Measurements from ENCODE around the gene SERPINB10.

SERPINB10 gene

DNA sequence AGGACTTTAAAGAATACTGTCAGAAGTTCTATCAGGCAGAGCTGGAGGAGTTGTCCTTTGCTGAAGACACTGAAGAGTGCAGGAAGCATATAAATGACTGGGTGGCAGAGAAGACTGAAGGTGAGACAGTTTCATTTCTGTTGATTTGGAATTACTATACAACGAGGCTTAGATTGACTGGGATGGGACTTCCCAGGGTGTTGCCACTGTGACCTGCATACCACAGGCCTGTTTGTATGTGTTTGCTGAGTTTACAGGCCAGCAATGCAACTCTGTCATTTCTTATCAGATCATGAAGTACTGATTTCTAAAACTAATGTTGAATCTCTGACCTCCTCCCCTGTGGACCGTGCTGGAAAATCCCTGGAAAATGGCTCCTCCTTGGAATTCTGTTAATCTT is 74.0 kb downstream of the SERPINB10 start:
- H3K27me3 ChIP-seq = no peaks in the 10 kb centered on the region
- intact Hi-C loops (cut with DNase I; ENCODE audit: low total_unique reads) = no loop called here
- no peak overlapping the region for H3K27ac ChIP-seq
- TF ChIP-seq CTCF (IDR thresholded peaks at IDR 0.05) = no peak
- H3K4me3 ChIP-seq = no peak overlapping the region
- H3K4me1 ChIP-seq = peaks cover 0 to 11% (median 4%) of the 10 kb centered on the region in 4 donors
- H3K9me3 ChIP-seq = no peaks in the 10 kb centered on the region
- H3K36me3 ChIP-seq = peaks cover 41 to 56% (median 52%) of the 10 kb centered on the region in 3 donors
- DNase-seq = no peak

GRCh38 chr18:63982361-63982760 is 74.6 kb downstream of the SERPINB10 start:
- Histone ChIP-seq H3K9me3 (no peaks in the 10 kb centered on the region), H3K27me3 (no peaks in the 10 kb centered on the region), H3K36me3 (peaks cover 48 to 62% (median 58%) of the 10 kb centered on the region in 3 donors), H3K4me1 (peaks cover 0 to 11% (median 4%) of the 10 kb centered on the region in 4 donors), H3K4me3 (no peak overlapping the region), H3K27ac (no peak overlapping the region)
- no peak for TF ChIP-seq CTCF (IDR thresholded peaks at IDR 0.05)
- intact Hi-C loops (cut with DNase I; ENCODE audit: low total_unique reads) = no loop called here
- no peak for DNase-seq
